Stimulated activated CD8-positive, alpha-beta memory T cell treated with anti-CD3 and anti-CD28 coated beads, Interleukin-15, amount 100 ng/mL, for 4 hours (primary cell): ENCODE data around the gene PSD2.

Experiments
- DNase-seq, 2 donors: peaks; one replicate each; pipeline ENCODE4 v3.0.0-alpha.2; 2020; ENCODE audit warnings: low read depth in 2 of 2

PSD2 gene

GRCh38 chr5:139795074-139796001 is at the start of gene PSD2:
Gene PSD2, plus strand, starts transcription at chr5:139795808. Its CDS starts 13,633 bp downstream, at chr5:139809441.
- DNase-seq = no peak

GRCh38 chr5:139746691-139747582 is 48.7 kb upstream of the PSD2 start:
- DNase-seq = peak; percentile 84 to 85

GRCh38 chr5:139747583-139748504 is 47.8 kb upstream of the PSD2 start:
- peak; percentile 54 to 65 for DNase-seq

DNA sequence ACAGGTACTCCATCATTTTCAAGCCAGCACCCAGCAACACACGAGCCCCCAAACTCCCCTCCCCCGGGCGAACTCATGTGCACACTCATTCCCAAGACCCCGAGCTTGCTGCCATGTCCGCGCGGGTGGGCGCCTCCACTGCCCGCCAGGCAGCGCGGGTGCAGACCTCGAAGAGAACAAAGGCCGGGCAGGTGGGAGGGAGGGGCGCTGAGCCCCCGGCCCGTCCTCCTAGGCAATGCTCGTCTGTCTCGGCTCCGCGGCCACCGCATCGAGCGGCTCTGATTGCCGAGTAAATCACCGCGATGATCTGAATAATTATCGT is 47.1 kb upstream of the PSD2 start:
- no peak for DNase-seq

DNA sequence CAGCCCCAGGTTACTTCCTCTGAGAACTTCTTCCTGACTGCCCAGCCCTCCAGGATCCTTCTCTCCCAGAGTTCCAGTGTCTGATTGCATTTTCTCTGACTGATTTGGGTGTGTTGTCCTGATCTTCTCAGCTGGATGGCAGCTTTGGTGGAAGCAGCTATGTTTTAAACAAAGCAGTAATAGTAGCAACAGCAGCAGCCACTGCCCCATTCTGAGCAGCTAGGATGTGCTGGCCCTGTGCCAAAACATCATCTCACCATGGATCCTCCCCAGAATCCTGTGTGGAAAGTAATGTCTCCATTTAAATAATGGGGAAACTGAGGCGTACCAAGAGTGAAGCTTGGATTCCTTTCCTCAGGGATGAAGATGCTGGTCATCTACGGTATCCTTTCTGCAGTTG is 46.4 kb upstream of the PSD2 start:
- DNase-seq = no peak

DNA sequence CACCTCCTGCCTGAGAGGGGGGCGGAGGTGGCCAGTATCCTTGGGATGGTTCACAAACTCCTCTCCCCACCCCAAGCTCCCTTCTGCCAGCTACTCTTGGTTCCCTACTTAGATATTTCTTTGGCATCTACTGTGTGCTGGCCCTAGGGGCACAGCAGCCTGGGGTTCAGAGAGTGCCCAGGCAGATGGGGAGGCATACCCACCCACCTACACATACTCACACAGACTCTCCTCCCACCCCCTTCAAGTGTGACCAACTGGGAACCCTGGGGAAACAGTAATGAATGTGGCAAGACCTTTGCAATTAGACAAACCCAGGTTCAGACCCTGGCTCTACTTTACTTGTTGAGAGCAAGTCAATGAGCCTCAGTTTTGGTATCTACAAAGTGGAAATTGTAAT is 44.4 kb upstream of the PSD2 start:
- DNase-seq = no peak

DNA sequence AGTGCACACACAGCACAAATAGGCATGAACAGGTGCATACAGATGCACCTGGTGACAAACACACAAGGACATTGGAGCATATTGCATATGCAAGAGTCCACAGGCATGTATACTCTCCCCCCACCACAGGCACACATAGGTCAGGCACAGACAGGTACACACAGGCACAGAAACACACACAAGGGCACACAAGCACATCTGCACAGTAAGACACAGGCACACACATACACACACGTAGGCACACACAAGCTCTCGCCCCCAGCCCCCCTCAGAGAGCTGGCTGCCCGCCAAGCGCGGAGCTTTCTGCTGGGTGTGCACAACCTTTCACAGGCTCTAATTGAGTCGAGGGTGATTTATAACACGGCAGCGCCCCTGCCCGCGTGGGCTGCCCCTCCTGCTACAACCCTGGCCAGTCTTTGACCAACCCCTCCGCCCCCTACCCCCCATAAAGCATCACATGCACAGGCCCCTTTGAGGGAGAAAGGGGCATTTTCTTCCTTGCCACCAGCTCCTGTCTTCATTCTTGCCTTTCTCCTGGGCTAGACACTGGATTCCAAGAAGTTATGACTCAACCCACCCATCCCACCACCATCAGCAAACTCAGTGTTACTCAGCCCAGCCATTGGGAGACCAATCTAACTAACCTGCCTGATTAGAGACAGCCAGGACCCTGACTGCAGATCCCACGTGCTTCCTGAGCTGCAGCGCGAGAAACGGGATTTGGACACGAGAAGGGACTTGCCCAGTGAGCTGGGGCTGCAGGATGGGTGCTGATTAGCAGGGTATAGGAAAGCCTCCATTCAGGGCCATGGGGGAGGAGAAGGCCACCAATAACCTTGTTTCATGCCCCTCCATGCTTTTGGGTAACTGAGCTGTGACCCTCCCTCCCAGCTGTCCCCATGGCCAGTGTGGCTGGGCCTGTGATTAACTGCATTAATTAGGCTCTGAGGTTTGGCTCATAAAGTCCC is 42.8 kb upstream of the PSD2 start:
- DNase-seq = no peak

DNA sequence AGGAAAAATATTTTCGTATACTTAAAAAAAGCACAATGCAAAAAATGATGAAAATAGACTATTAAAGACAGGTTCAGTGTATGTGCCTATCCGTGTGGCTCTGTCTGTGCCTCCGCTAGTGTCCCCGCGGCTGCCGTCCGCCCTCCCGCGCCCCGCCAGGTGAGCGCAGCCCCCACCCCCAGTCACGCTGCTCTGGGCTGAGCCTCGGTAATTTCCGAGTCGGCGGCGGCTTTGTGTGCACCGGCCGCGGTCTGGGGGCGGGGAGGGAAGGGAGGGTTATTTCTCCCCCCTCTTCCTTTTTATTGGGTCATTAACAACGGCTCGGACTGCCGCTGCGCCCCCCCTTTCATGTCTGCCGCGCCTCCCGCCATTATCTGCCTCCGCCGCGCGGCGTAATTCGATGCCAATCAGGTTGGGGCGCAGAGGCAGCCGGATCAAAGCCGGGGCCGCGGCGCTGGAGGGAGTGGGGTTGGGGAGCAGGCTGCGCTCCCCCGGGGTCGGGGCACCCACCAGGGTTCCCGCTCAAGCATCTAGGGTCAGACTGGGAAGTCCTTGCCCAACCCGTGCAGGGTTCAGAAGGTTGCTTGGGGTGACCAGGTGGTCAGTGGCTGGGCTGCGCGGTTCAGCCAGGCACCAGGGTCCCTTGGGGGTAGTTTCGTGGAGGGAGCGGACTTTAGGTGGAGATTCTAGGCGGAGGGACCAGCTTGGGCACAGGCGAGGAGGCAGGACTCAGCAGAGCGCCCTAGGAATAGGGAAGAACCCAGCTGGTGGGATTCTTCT is 39.5 kb upstream of the PSD2 start:
- peak in 1 of 2 donors; percentile 21 for DNase-seq

- no peak for DNase-seq
These were observed 38.6 kb upstream of the PSD2 start for GRCh38 chr5:139756971-139757370.

- DNase-seq = no peak
These were observed 37.7 kb upstream of the PSD2 start for GRCh38 chr5:139757727-139758509.

GRCh38 chr5:139758510-139759075 is 37.0 kb upstream of the PSD2 start:
- DNase-seq = no peak

DNA sequence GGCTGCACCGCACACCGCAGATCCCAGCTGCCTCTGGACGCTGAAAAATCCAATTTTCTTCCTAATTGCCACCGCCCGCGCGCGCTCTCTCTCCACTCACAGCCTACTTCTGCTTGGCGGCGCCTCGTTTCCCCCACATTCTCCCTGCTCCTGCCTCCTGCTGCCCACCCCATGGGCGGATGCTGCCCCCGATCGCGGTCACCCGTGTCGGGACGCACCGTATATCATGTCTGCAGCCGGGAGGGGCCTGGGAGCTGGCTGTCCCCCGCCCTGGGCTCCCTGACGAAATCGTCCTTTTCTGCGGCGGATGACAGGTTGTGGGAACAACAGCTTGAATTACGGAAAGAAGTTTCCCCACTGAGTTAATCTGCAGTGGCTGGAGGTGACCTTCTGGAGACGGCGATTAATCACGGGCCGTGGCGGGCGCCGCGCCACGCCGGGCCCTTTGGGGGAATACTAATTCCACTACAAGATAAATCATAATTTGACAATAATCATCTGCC is 36.3 kb upstream of the PSD2 start:
- DNase-seq = no peak

GRCh38 chr5:139760066-139761056 is 35.2 kb upstream of the PSD2 start:
- DNase-seq = no peak

GRCh38 chr5:139761057-139761450 is 34.6 kb upstream of the PSD2 start:
- no peak for DNase-seq

DNA sequence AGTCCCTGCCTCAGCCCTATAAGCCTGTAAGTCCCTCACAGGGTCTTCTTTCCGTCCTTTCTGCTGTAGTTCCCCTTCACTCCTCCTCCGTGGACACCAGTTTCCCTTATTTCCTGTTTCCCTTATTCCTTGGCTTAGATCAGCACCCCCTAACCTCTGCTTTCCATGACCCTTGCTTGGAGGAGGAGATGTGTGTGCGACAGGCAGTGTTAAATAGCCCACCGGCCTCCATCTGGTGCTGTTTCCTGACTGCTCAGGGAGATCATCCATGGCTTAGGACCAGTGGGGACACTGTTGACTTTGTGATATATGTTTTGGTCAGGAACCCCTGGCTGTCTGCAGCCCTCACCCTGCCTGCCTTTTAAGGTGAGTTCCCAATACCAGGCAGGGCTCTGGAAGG is 34.1 kb upstream of the PSD2 start:
- DNase-seq = no peak

GRCh38 chr5:139762615-139763170 is 32.9 kb upstream of the PSD2 start:
- DNase-seq = no peak
